ENCODE results near the gene AFP. TPM values are rescaled to one million over a fixed set of nuclear protein-coding genes. Genes with fewer than 3 reads are reported as not detected.

Gene AFP
- total RNA-seq, 1 experiment from 2014 or later = 4.9 TPM

GRCh38 chr4:73438048-73438447, 2.0 kb downstream of the AFP start:
- Histone ChIP-seq H3K4me1 (ENCODE audit: insufficient read depth, low read length) (no peaks in the 10 kb centered on the region), H3K4ac (ENCODE audit: low read depth, low read length) (no peak overlapping the region), H4K5ac (ENCODE audit: insufficient read length, low read depth, low read length) (no peak overlapping the region), H3K27me3 (ENCODE audit: insufficient read depth, low read length) (no peaks in the 10 kb centered on the region), H2AK5ac (ENCODE audit: insufficient read length, low read length) (no peak overlapping the region), H4K20me1 (ENCODE audit: control insufficient read depth, insufficient read depth, insufficient read length) (no peaks in the 10 kb centered on the region), H2BK20ac (ENCODE audit: low read depth, low read length, poor library complexity, severe bottlenecking) (no peak overlapping the region), H3K79me1 (ENCODE audit: insufficient read depth, low read depth, low read length, poor library complexity, severe bottlenecking) (no peaks in the 10 kb centered on the region), H3K18ac (ENCODE audit: insufficient read length, low read depth, low read length) (no peak overlapping the region), H3T11ph (ENCODE audit: low read length) (no peak overlapping the region), H3K9me3 (ENCODE audit: control insufficient read depth, low read depth, low read length) (no peaks in the 10 kb centered on the region), H4K8ac (replicated peaks; ENCODE audit: insufficient read length, low read depth, low read length) (no peak overlapping the region), H2BK5ac (ENCODE audit: insufficient read length, low read length) (no peak overlapping the region), H3K23ac (ENCODE audit: insufficient read length, low read depth, low read length) (no peak overlapping the region), H4K91ac (ENCODE audit: insufficient read length, low read depth, low read length) (no peak overlapping the region), H3K79me2 (ENCODE audit: insufficient read depth, low read length) (no peaks in the 10 kb centered on the region), H2BK15ac (ENCODE audit: low read depth, low read length) (no peak overlapping the region), H3K14ac (ENCODE audit: insufficient read depth, low read length) (no peak overlapping the region), H3K56ac (ENCODE audit: insufficient read length, low read depth, low read length) (no peak overlapping the region), H3K23me2 (ENCODE audit: insufficient read length, low read depth, low read length, poor library complexity, severe bottlenecking) (no peaks in the 10 kb centered on the region), H2AFZ (ENCODE audit: low read length) (no peak overlapping the region), H2BK12ac (ENCODE audit: insufficient read length, low read depth, low read length) (no peak overlapping the region), H3K9ac (ENCODE audit: extremely low read depth, insufficient read length, low read length) (no peak overlapping the region), H2BK120ac (ENCODE audit: low read depth, low read length, poor library complexity, severe bottlenecking) (no peak overlapping the region), H3K4me2 (ENCODE audit: insufficient read depth, insufficient read length, low read length) (no peak overlapping the region), H3K27ac (ENCODE audit: insufficient read length, low read depth, low read length) (no peak overlapping the region)
- no peaks in the 10 kb centered on the region for H3K36me3 Mint-ChIP-seq (ENCODE audit: insufficient read depth in 1 of 3, low read depth in 3 of 3)
- H3K27ac Mint-ChIP-seq = no peak overlapping the region
- TF ChIP-seq CTCF (conservative IDR thresholded peaks at IDR 0.05) = no peak
- H3K4me3 Mint-ChIP-seq = no peak overlapping the region
- H3K9me3 Mint-ChIP-seq = no peaks in the 10 kb centered on the region
- no CpG with 5 or more reads among the region's 1 CpG for WGBS (ENCODE audit: extremely low coverage, insufficient read length, low lambda C conversion rate)
- H3K4me1 Mint-ChIP-seq = no peaks in the 10 kb centered on the region
- DNase-seq = no peak
- H3K27me3 Mint-ChIP-seq (ENCODE audit: low read depth) = no peaks in the 10 kb centered on the region
